Right lobe of liver (tissue), 6 donors: ENCODE results near the gene DRGX. TPM values are rescaled to one million over a fixed set of nuclear protein-coding genes. Genes with fewer than 3 reads are reported as not detected.

ENCODE experiments used
- ATAC-seq, 4 donors: fragments of 200-7000 bp; cut with Tn5 transposase; one replicate each; pipeline ENCODE4 v1.9.1; 2020; ENCODE audit warnings: mild to moderate bottlenecking in 4 of 4, moderate library complexity in 4 of 4
- DNase-seq, 3 donors: peaks; one replicate each; pipeline ENCODE4 v3.0.0-alpha.2; 2020
- H3K27ac ChIP-seq, 3 donors: fragments of 200-600 bp; one replicate each; pipeline ENCODE4 v1.8.0; 2022
- H3K27me3 ChIP-seq, 2 donors: fragments of 200-600 bp; one replicate each; pipeline ENCODE4 v1.8.0; 2022
- H3K36me3 ChIP-seq, 4 donors: fragments of 200-600 bp; sonication (generic) in 1 of 4; one replicate each; pipeline versions ENCODE4 v1.5.1 to v1.8.0; 2017 to 2022; ENCODE audit warnings: control low read depth in 1 of 4
- H3K4me1 ChIP-seq, 4 donors: fragments of 200-600 bp; sonication (generic) in 1 of 4; one replicate each; pipeline versions ENCODE4 v1.5.1 to v1.8.0; 2017 to 2022; ENCODE audit warnings: control low read depth in 1 of 4
- H3K4me3 ChIP-seq, 3 donors: fragments of 200-600 bp; one replicate each; pipeline ENCODE4 v1.8.0; 2022
- H3K9me3 ChIP-seq, 4 donors: fragments of 200-600 bp; sonication (generic) in 1 of 4; one replicate each; pipeline versions ENCODE4 v1.5.1 to v1.8.0; 2017 to 2022; ENCODE audit warnings: control low read depth in 1 of 4
- POLR2A ChIP-seq: fragments of 450-650 bp; IDR thresholded peaks from one replicate; pipeline ENCODE4 v1.6.1; 2017; ENCODE audit warnings: antibody characterized with exemption, mild to moderate bottlenecking
- WGBS: methylation state at CpG from one replicate; pipeline ENCODE4 v1.1.6; 2018; ENCODE audit warnings: low coverage, low lambda C conversion rate; ENCODE audit not compliant: insufficient coverage; ENCODE audit errors: missing lambda C conversion rate; 5-methylcytosine and 5-hydroxymethylcytosine counted together
- intact Hi-C, 2 donors: fragments of 100-400 bp; cut with DNase I; formaldehyde crosslinking; loops; one replicate each; pipeline versions ENCODE4 v1.11.2 to v1.14.1; 2022
- total RNA-seq, 6 experiments: library from RNA; depleted of rRNA in 2 of 6; stranded (reverse); fragments of >200 nt in 2 of 6; fragmentation: NEBNext Ultra II Directional in 3 of 6; extraction: Animal tissue kit (Norgen Biotek cat#: 25700) in 3 of 6; gene quantifications; one replicate each; pipeline versions ENCODE4 v1.1.0 to v1.2.4, GENCODE V29; 2016 to 2023
- TF ChIP-seq, protein P1 (sequence below), 4 donors: fragments of 200-600 bp in 3 of 4; fragments of 450-650 bp in 1 of 4; IDR thresholded peaks; one replicate each; pipeline versions ENCODE4 v1.5.1 to v1.8.0; 2016 to 2022; ENCODE audit warnings: antibody characterized with exemption in 4 of 4, mild to moderate bottlenecking in 2 of 4
- donor health status: DM: no; HTN: yes; CAD: no.
- donor health status: DM: no; HTN: no; CAD: no.
- donor health status: DM: no; HTN: no; CAD: no.
- donor health status: DM: no; HTN: yes; CAD: no.
- donor health status: DM: no; HTN: yes; CAD: no.

Gene DRGX
- total RNA-seq, 6 experiments from 2014 or later: not detected

DNA sequence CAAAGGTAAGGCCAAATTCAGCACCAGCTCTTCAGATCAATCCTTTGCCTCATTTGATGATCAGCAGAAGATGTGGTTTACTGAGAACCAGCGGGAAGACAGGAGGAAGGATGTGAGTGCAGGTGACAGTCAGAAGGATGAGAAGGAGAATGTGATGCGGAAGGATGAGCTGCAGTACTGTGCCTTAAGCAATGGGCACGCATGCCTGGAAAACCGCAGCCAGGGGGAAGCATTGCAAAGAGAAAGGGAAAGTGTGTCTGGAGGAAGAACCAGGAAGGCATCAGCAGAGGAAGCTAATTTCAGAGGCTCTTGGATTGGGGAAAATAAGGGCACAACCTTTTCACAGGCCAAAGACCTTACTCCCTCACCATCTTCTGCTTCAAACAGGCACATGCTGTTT is 71.2 kb downstream of the DRGX start:
- TF ChIP-seq, protein P1, sequence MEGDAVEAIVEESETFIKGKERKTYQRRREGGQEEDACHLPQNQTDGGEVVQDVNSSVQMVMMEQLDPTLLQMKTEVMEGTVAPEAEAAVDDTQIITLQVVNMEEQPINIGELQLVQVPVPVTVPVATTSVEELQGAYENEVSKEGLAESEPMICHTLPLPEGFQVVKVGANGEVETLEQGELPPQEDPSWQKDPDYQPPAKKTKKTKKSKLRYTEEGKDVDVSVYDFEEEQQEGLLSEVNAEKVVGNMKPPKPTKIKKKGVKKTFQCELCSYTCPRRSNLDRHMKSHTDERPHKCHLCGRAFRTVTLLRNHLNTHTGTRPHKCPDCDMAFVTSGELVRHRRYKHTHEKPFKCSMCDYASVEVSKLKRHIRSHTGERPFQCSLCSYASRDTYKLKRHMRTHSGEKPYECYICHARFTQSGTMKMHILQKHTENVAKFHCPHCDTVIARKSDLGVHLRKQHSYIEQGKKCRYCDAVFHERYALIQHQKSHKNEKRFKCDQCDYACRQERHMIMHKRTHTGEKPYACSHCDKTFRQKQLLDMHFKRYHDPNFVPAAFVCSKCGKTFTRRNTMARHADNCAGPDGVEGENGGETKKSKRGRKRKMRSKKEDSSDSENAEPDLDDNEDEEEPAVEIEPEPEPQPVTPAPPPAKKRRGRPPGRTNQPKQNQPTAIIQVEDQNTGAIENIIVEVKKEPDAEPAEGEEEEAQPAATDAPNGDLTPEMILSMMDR (IDR thresholded peaks at IDR 0.05): no peak
- Histone ChIP-seq H3K27ac (no peak overlapping the region), H3K9me3 (no peaks in the 10 kb centered on the region), H3K27me3 (no peaks in the 10 kb centered on the region), H3K4me3 (no peak overlapping the region), H3K36me3 (no peaks in the 10 kb centered on the region), H3K4me1 (no peaks in the 10 kb centered on the region)
- DNase-seq (no peak), ATAC-seq (peak in 2 of 4 donors; percentile 19 to 47)
- WGBS: 39% methylated on average over 4 of the region's 4 CpGs
- intact Hi-C loops: no loop called here

DNA sequence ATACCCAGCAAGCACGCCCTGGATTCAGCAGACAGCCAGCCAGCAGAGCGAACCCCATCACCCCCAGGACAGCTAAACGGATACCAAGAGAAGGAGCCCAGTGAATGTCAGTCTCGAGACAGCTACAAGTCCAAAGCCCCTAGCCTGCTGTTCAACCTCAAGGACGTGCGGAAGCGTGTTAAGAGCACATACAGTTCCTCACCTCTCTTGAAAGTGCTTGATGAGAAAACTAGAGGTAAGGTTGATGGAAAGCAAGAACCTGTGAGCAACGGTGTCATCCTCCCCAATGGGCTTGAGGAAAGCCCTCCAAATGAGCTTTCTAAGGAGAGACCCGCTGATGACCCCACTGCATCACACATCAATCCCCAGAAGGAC is 72.0 kb downstream of the DRGX start:
- H3K27ac ChIP-seq: no peak overlapping the region
- no peaks in the 10 kb centered on the region for H3K9me3 ChIP-seq
- no peak for DNase-seq
- TF ChIP-seq, protein P1 (IDR thresholded peaks at IDR 0.05): no peak
- TF ChIP-seq POLR2A: no peak
- no peaks in the 10 kb centered on the region for H3K36me3 ChIP-seq
- ATAC-seq: no peak
- H3K4me1 ChIP-seq: no peaks in the 10 kb centered on the region
- no peaks in the 10 kb centered on the region for H3K27me3 ChIP-seq
- WGBS: 74% methylated on average over 9 of the region's 9 CpGs
- intact Hi-C loops: no loop called here
- H3K4me3 ChIP-seq: no peak overlapping the region

DNA sequence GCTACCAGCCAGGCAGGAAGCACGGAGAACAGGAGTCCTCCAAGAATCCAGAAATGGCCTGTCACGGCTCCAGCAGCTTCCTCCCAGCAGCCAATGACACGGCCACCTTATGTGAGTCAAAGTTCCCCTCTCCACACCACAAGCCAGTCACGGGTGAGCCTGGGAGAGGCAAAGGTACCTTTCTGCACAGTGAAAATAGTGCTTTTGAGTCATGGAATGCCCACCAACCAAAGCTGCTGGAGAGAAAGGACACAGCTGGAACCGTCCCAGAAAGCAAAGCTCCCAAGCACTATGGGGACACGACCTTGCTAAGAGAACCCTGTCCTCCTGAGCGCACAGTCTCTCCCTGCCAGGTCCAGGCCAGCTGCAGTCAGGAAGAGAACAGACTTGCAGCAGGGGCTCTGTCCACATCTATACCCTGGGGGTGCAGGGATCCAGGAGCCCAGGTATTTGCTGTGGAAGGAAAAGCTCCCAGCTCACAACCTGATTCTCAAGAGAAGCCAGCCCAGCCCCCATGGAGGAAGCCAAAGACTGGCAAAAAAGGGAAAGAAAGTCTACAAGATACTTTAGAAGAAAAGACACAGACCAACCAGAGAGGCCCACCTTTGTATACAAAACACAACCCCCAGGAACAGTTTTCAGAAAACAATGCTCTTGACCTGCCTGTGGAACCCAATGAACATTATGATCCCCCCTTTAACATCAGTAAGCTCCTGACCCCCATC is 72.6 kb downstream of the DRGX start:
- intact Hi-C loops: no loop called here
- no peaks in the 10 kb centered on the region for H3K9me3 ChIP-seq
- WGBS: 35% methylated on average over 2 of the region's 7 CpGs
- H3K36me3 ChIP-seq: no peaks in the 10 kb centered on the region
- no peak overlapping the region for H3K4me3 ChIP-seq
- no peak overlapping the region for H3K27ac ChIP-seq
- ATAC-seq: no peak
- DNase-seq: no peak
- TF ChIP-seq, protein P1 (IDR thresholded peaks at IDR 0.05): no peak
- no peak for TF ChIP-seq POLR2A
- H3K27me3 ChIP-seq: no peaks in the 10 kb centered on the region
- no peaks in the 10 kb centered on the region for H3K4me1 ChIP-seq

DNA sequence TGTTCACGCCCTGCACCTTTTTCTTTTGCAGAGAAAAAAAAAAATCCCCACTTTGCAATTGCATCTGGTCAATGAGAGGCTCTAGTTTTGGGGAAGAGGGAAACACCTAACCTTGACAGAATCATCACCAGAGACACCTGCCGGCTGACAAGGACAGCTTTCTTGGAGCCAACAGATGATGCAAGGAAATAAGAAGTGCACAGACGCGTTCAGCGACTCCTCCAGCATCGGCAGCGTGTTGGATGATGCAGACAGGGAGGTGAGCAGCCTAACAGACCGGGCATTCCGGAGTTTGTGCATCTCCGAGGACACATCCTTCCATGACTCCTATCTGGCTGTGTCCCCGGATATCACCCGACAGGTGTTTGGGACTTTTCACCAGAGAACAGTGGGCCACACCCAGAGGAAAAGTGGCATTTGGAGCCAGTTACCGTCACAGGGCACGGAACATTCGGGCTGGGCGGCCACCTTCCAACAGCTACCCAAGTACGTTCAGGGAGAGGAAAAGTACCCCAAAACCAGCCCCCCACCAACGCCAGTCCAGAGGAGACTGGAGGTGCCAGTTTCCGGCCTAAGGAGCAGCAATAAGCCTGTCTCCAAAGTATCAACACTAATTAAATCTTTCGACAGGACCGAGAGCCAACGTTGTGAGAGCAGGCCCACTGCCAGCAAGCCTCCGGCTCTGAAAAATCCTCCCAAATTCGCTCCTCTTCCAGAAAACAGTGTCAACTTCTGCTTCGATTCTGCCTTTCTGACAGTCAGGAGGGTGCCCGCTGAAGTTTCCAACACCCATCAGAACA is 73.3 kb downstream of the DRGX start:
- whole genome bisulfite sequencing: 75% methylated on average over 18 of the region's 26 CpGs
- intact Hi-C loops: no loop called here
- DNase-seq (no peak), ATAC-seq (no peak)
- H3K36me3 ChIP-seq: no peaks in the 10 kb centered on the region
- H3K4me3 ChIP-seq: no peak overlapping the region
- TF ChIP-seq, protein P1 (IDR thresholded peaks at IDR 0.05): no peak
- TF ChIP-seq POLR2A: no peak
- H3K4me1 ChIP-seq: no peaks in the 10 kb centered on the region
- H3K9me3 ChIP-seq: no peaks in the 10 kb centered on the region
- H3K27ac ChIP-seq: no peak overlapping the region
- no peaks in the 10 kb centered on the region for H3K27me3 ChIP-seq
